GM12878 (cell line): Measurements from ENCODE around the gene HOGA1. TPM values are rescaled to one million over a fixed set of nuclear protein-coding genes. Genes with fewer than 3 reads are reported as not detected.

Experiments used
- ATAC-seq: fragments of 200-7000 bp; cut with Tn5 transposase; 3 replicates; pipeline ENCODE4 v1.9.1; 2020; ENCODE audit warnings: mild to moderate bottlenecking, moderate library complexity
- BruUV-seq: library from RNA; stranded (reverse); fragments of 400-500 nt; replicated peaks from 2 replicates; lab custom pipeline; 2021; lab: Mats Ljungman, UMichigan
- CTCF ChIA-PET: fragments of 300-600 bp; sonication (Branson Sonifier 250); formaldehyde crosslinking; extraction: SDS; loops from one replicate; lab custom pipeline; 2021; ENCODE audit warnings: inconsistent platforms; lab: Yijun Ruan, JAX
- POLR2A ChIA-PET: fragments of 350-600 bp; formaldehyde crosslinking; extraction: SDS; loops from one replicate; lab custom pipeline; 2021; ENCODE audit warnings: inconsistent platforms; lab: Charles Lee
- RAD21 ChIA-PET: fragments of 300-600 bp; sonication (Branson Sonifier 250); formaldehyde crosslinking; loops from one replicate; lab custom pipeline; 2023; ENCODE audit warnings: antibody characterized with exemption; ENCODE audit not compliant: unreplicated experiment; lab: Charles Lee
- SMC1A ChIA-PET: fragments of 300-600 bp; sonication (Branson Sonifier 250); formaldehyde crosslinking; loops from one replicate; lab custom pipeline; 2023; ENCODE audit not compliant: unreplicated experiment, uncharacterized antibody; lab: Charles Lee
- DNase-seq: peaks from one replicate; pipeline ENCODE4 v3.0.0-alpha.2; 2011; ENCODE audit warnings: low read depth, low spot score
- FAIRE-seq: peaks from 3 replicates; lab custom pipeline; 2011; peaks lifted over from hg19 to GRCh38; lab: Jason Lieb, UNC
- H2AFZ ChIP-seq: 2 replicates; pipeline ENCODE4 v1.6.0; 2011; ENCODE audit warnings: low read depth, low read length, control low read depth; ENCODE audit not compliant: control insufficient read depth
- H3K27ac ChIP-seq: 2 replicates; pipeline ENCODE4 v1.5.1; 2011; ENCODE audit warnings: control low read depth; ENCODE audit not compliant: control insufficient read depth, insufficient read depth
- H3K27me3 ChIP-seq, 2 experiments: replicated peaks in 1 of 2; 2 replicates each; pipeline versions ENCODE4 v1.6.0 to v1.6.1; 2011; ENCODE audit warnings: low read length in 1 of 2; ENCODE audit not compliant: control insufficient read depth in 2 of 2, insufficient read depth in 2 of 2
- H3K36me3 ChIP-seq, 2 experiments: 2 replicates each; pipeline ENCODE4 v1.5.1; 2011; ENCODE audit warnings: low read length in 1 of 2; ENCODE audit not compliant: control insufficient read depth in 2 of 2, insufficient read depth in 2 of 2
- H3K4me1 ChIP-seq: 2 replicates; pipeline ENCODE4 v1.6.1; 2011; ENCODE audit warnings: mild to moderate bottlenecking, low read length, moderate library complexity, mixed read lengths; ENCODE audit not compliant: control insufficient read depth, insufficient read depth
- H3K4me2 ChIP-seq: 2 replicates; pipeline ENCODE4 v1.6.0; 2011; ENCODE audit warnings: control low read depth; ENCODE audit not compliant: control insufficient read depth, insufficient read depth
- H3K4me3 ChIP-seq: fragments of 200-600 bp; sonication (generic); 2 replicates; pipeline ENCODE4 v1.5.1; 2016
- H3K79me2 ChIP-seq: 2 replicates; pipeline ENCODE4 v1.6.0; 2011; ENCODE audit warnings: low read length; ENCODE audit not compliant: control insufficient read depth, insufficient read depth
- H3K9ac ChIP-seq: 2 replicates; pipeline ENCODE4 v1.8.0; 2011; ENCODE audit warnings: low read length, control low read depth, mixed read lengths; ENCODE audit not compliant: control insufficient read depth, insufficient read depth
- H3K9me3 ChIP-seq: replicated peaks from 3 replicates; pipeline ENCODE4 v1.5.1; 2011; ENCODE audit warnings: mild to moderate bottlenecking, low read length; ENCODE audit not compliant: control insufficient read depth, insufficient read depth
- H4K20me1 ChIP-seq: 2 replicates; pipeline ENCODE4 v1.6.0; 2011; ENCODE audit not compliant: control insufficient read depth, insufficient read depth
- BCL11A ChIP-seq: IDR thresholded peaks from 2 replicates; pipeline ENCODE4 v1.6.1; 2011; ENCODE audit warnings: low read depth, low read length
- BMI1 ChIP-seq: fragments of 450-650 bp; IDR thresholded peaks from 2 replicates; pipeline ENCODE4 v1.6.1; 2016; ENCODE audit warnings: mild to moderate bottlenecking, moderate library complexity, borderline replicate concordance
- CHD1 ChIP-seq: IDR thresholded peaks from 2 replicates; pipeline ENCODE4 v1.6.1; 2012; ENCODE audit warnings: low read depth, low read length, improper control_type of control experiment
- GATAD2B ChIP-seq: fragments of 450-650 bp; conservative IDR thresholded peaks from 2 replicates; pipeline ENCODE4 v1.6.1; 2017; ENCODE audit warnings: low read depth, mild to moderate bottlenecking, moderate library complexity
- NFYB ChIP-seq: IDR thresholded peaks from 2 replicates; pipeline ENCODE4 v1.6.1; 2011; ENCODE audit warnings: low read depth, mild to moderate bottlenecking, low read length, improper control_type of control experiment, moderate library complexity; ENCODE audit not compliant: insufficient read depth
- PAX5 ChIP-seq: IDR thresholded peaks from 2 replicates; pipeline ENCODE4 v1.6.1; 2011; ENCODE audit warnings: low read depth, low read length, borderline replicate concordance
- SIN3A ChIP-seq: IDR thresholded peaks from 2 replicates; pipeline ENCODE4 v1.6.1; 2012; ENCODE audit warnings: low read depth, low read length, improper control_type of control experiment
- SMC3 ChIP-seq: IDR thresholded peaks from 2 replicates; pipeline ENCODE4 v1.6.1; 2011; ENCODE audit warnings: low read length, improper control_type of control experiment, borderline replicate concordance
- YY1 ChIP-seq: IDR thresholded peaks from 2 replicates; pipeline ENCODE4 v1.6.1; 2011; ENCODE audit warnings: low read depth, mild to moderate bottlenecking, low read length
- WGBS: methylation state at CpG from one replicate; pipeline ENCODE4 v1.1.6; 2016; ENCODE audit warnings: low lambda C conversion rate; ENCODE audit not compliant: insufficient replicate concordance, insufficient coverage; ENCODE audit errors: missing lambda C conversion rate; 5-methylcytosine and 5-hydroxymethylcytosine counted together
- in situ Hi-C: fragments of 300-500 bp; cut with MboI; formaldehyde crosslinking; loops from 9 replicates; pipeline ENCODE4 v1.14.3; 2018; ENCODE audit warnings: mixed read lengths
- intact Hi-C: fragments of 100-400 bp; cut with micrococcal nuclease; formaldehyde crosslinking; loops from one replicate; pipeline ENCODE4 v1.14.2; 2022; ENCODE audit not compliant: unreplicated experiment
- polyA plus RNA-seq, 11 experiments: library from polyadenylated mRNA; depleted of rRNA in 4 of 11; unstranded in 6 of 11; stranded (reverse) in 5 of 11; fragments of >200 nt; fragmentation: Nextera tagmentation in 4 of 11; fragmentation: Illumina TruSeq in 1 of 11; extraction: Ambion mirVana in 4 of 11; extraction: Trizol in 1 of 11; gene quantifications; 1 replicate in 1 of 11; 2 replicates in 10 of 11; pipeline versions ENCODE4 v1.2.1 to v1.2.3, GENCODE V29; 2011 to 2016; ENCODE audit warnings: inconsistent platforms in 2 of 11, missing spikeins in 2 of 11, low read depth in 1 of 11
- total RNA-seq, 4 experiments: library from RNA; depleted of rRNA in 3 of 4; stranded (reverse); fragments of >200 nt in 3 of 4; fragmentation: Illumina TruSeq in 1 of 4; extraction: Trizol in 1 of 4; gene quantifications; 2 replicates each; pipeline versions ENCODE4 v1.2.1 to v1.2.3, GENCODE V29; 2013 to 2021
- TF ChIP-seq, protein P1 (sequence below): fragments of 450-650 bp; conservative IDR thresholded peaks from 2 replicates; pipeline ENCODE4 v1.6.1; 2017; ENCODE audit warnings: mild to moderate bottlenecking, moderate library complexity
- TF ChIP-seq, protein P2 (sequence below): fragments of 450-650 bp; IDR thresholded peaks from 2 replicates; pipeline ENCODE4 v1.6.1; 2017; ENCODE audit warnings: borderline replicate concordance
- TF ChIP-seq, protein P3 (sequence below): fragments of 150-350 bp; IDR thresholded peaks from 2 replicates; pipeline ENCODE4 v1.6.1; 2016; ENCODE audit warnings: low read depth, low read length
- TF ChIP-seq, protein P4 (sequence below), 3 experiments: IDR thresholded peaks in 2 of 3; conservative IDR thresholded peaks in 1 of 3; 2 replicates each; pipeline ENCODE4 v1.5.1; 2011; ENCODE audit warnings: low read depth in 3 of 3, low read length in 3 of 3, mild to moderate bottlenecking in 3 of 3, control low read depth in 2 of 3, moderate library complexity in 2 of 3, inconsistent platforms in 1 of 3, mixed read lengths in 1 of 3; ENCODE audit not compliant: control insufficient read depth in 2 of 3, insufficient read depth in 1 of 3; ENCODE audit errors: extremely low read depth in 1 of 3

HOGA1 gene
- total and polyA plus RNA-seq, 10 of the 15 experiments (the other 5 are each of a cell fraction or from before 2014, with no cell fraction given): 0.01 to 0.19 (median 0.06) TPM; not detected in 6

GRCh38 chr10:97632949-97633884, 49.0 kb downstream of the HOGA1 start, which contains the start of gene MORN4 (continued):
- TF ChIP-seq PAX5: no peak
- TF ChIP-seq GATAD2B: no peak
- peak; percentile 74; the same call in 1 of the 2 replicates for TF ChIP-seq NFYB
- peak; percentile 99 for TF ChIP-seq BMI1
- no peak for TF ChIP-seq SIN3A
- no peak for TF ChIP-seq SMC3
- no peak for TF ChIP-seq BCL11A
- TF ChIP-seq, protein P1, sequence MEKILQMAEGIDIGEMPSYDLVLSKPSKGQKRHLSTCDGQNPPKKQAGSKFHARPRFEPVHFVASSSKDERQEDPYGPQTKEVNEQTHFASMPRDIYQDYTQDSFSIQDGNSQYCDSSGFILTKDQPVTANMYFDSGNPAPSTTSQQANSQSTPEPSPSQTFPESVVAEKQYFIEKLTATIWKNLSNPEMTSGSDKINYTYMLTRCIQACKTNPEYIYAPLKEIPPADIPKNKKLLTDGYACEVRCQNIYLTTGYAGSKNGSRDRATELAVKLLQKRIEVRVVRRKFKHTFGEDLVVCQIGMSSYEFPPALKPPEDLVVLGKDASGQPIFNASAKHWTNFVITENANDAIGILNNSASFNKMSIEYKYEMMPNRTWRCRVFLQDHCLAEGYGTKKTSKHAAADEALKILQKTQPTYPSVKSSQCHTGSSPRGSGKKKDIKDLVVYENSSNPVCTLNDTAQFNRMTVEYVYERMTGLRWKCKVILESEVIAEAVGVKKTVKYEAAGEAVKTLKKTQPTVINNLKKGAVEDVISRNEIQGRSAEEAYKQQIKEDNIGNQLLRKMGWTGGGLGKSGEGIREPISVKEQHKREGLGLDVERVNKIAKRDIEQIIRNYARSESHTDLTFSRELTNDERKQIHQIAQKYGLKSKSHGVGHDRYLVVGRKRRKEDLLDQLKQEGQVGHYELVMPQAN: 0 out of 2 replicates have a peak, but pooled peaks have one; percentile 56
- no peak for TF ChIP-seq CHD1

GRCh38 chr10:97633921-97634320, 49.7 kb downstream of the HOGA1 start:
- intact Hi-C loops (no loop called here), in situ Hi-C loops (no loop called here)
- FAIRE-seq: no peak
- no peak overlapping the region for H3K27ac ChIP-seq
- no TSS peak for BruUV-seq
- no peaks in the 10 kb centered on the region for H4K20me1 ChIP-seq
- no peak for DNase-seq
- peak; percentile 46 for ATAC-seq
- H2AFZ ChIP-seq: peak overlapping the region; percentile 99
- POLR2A ChIA-PET: no interaction called here
- H3K27me3 ChIP-seq: no peaks in the 10 kb centered on the region
- peak overlapping the region; percentile 75 for H3K4me2 ChIP-seq
- H3K36me3 ChIP-seq: no peaks in the 10 kb centered on the region
- RAD21 ChIA-PET: no interaction called here
- SMC1A ChIA-PET: no interaction called here
- H3K4me3 ChIP-seq: peak overlapping the region; percentile 89; the same call in 1 of the 2 replicates
- H3K79me2 ChIP-seq: no peaks in the 10 kb centered on the region
- no peaks in the 10 kb centered on the region for H3K9me3 ChIP-seq
- CTCF ChIA-PET: no interaction called here
- no peaks in the 10 kb centered on the region for H3K4me1 ChIP-seq
- H3K9ac ChIP-seq: peak overlapping the region; percentile 47; the same call in 1 of the 2 replicates
- 80% methylated on average over 8 of the region's 8 CpGs for WGBS
- TF ChIP-seq YY1: no peak
- TF ChIP-seq, protein P2, sequence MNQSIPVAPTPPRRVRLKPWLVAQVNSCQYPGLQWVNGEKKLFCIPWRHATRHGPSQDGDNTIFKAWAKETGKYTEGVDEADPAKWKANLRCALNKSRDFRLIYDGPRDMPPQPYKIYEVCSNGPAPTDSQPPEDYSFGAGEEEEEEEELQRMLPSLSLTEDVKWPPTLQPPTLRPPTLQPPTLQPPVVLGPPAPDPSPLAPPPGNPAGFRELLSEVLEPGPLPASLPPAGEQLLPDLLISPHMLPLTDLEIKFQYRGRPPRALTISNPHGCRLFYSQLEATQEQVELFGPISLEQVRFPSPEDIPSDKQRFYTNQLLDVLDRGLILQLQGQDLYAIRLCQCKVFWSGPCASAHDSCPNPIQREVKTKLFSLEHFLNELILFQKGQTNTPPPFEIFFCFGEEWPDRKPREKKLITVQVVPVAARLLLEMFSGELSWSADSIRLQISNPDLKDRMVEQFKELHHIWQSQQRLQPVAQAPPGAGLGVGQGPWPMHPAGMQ: no peak
- TF ChIP-seq, protein P3, sequence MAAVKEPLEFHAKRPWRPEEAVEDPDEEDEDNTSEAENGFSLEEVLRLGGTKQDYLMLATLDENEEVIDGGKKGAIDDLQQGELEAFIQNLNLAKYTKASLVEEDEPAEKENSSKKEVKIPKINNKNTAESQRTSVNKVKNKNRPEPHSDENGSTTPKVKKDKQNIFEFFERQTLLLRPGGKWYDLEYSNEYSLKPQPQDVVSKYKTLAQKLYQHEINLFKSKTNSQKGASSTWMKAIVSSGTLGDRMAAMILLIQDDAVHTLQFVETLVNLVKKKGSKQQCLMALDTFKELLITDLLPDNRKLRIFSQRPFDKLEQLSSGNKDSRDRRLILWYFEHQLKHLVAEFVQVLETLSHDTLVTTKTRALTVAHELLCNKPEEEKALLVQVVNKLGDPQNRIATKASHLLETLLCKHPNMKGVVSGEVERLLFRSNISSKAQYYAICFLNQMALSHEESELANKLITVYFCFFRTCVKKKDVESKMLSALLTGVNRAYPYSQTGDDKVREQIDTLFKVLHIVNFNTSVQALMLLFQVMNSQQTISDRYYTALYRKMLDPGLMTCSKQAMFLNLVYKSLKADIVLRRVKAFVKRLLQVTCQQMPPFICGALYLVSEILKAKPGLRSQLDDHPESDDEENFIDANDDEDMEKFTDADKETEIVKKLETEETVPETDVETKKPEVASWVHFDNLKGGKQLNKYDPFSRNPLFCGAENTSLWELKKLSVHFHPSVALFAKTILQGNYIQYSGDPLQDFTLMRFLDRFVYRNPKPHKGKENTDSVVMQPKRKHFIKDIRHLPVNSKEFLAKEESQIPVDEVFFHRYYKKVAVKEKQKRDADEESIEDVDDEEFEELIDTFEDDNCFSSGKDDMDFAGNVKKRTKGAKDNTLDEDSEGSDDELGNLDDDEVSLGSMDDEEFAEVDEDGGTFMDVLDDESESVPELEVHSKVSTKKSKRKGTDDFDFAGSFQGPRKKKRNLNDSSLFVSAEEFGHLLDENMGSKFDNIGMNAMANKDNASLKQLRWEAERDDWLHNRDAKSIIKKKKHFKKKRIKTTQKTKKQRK: no peak
- TF ChIP-seq, protein P4, sequence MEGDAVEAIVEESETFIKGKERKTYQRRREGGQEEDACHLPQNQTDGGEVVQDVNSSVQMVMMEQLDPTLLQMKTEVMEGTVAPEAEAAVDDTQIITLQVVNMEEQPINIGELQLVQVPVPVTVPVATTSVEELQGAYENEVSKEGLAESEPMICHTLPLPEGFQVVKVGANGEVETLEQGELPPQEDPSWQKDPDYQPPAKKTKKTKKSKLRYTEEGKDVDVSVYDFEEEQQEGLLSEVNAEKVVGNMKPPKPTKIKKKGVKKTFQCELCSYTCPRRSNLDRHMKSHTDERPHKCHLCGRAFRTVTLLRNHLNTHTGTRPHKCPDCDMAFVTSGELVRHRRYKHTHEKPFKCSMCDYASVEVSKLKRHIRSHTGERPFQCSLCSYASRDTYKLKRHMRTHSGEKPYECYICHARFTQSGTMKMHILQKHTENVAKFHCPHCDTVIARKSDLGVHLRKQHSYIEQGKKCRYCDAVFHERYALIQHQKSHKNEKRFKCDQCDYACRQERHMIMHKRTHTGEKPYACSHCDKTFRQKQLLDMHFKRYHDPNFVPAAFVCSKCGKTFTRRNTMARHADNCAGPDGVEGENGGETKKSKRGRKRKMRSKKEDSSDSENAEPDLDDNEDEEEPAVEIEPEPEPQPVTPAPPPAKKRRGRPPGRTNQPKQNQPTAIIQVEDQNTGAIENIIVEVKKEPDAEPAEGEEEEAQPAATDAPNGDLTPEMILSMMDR (IDR thresholded peaks at IDR 0.05 in 2 of 3, conservative IDR thresholded peaks at IDR 0.05 in 1 of 3; ENCODE audit: control insufficient read depth in 2 of 3, extremely low read depth in 1 of 3, insufficient read depth in 1 of 3, low read depth in 3 of 3, low read length in 3 of 3): 0 out of 6 replicates have a peak, but pooled peaks of 1 of the 3 experiments have one; percentile 12
